ENCODE results near the gene CFAP157.

The CFAP157 gene

DNA sequence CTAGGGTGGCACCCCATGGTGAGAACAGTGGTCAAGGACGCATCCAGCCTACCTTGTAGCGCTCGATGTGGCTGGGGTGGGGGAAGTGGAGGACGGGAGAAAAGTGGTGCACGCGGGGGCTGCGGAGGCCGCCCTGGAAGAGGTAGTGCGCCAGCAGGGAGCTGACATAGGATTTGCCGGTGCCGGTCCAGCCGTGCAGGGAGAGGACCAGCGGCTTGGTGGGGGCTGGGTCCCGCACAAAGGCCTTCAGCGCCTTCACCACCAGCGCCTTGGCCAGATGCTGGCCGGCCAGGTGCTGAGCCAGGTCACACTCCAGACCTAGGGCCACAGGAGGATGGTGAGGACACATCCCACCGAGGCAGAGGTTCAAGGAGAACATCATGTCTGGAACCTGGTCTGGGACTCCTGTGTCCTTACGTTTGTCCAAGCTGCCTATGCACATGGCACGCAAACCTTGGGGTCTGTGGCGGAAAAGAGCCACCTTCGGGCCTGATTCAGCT lies 27.5 kb downstream of the CFAP157 start:
- in situ Hi-C loops (cut with MboI; ENCODE audit: low sequenced_read_pairs), result no loop called here

DNA sequence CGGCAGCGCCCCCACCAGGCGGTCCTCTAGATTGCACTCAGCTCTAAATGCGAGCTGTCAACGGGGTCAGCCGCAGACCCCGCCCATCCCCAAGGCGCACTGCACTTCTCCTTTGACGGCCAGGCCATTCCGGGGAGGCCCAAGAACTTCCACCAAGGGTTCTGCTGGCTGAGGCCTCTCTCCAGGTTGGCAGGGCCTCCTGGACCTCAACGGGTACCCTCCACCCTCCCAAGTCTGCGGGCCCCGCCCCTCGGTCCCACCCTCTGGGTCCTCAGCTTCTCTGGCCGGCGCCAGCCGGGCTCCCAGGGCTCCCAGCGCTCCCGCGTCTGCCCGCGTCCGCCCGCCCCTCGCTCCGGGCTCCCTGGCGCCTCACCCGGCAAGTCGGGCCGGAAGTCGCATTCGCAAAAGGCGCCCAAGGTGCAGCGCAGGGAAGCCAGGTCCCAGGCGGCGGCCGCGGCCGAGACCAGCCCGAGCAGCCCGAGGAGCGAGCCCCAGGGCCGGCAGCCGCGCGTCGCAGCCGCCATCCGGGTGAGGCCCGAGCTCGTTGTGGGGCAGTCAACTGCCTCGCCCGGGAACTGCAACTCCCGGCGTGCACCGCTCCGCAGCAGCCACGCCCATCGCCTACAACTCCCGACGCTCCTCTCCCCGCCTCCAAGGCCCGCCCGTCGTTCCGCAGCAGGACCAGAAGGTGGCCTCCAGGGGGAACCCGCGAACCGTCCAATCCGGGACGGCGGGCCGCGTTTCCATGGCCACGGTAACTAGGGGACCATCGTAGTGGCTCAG lies 28.1 kb downstream of the CFAP157 start, which contains the start of gene TOR2A:
TOR2A (minus strand) TSS at position 548 of the 783 bp plus-strand sequence; CDS start at position 524, 24 bp downstream.
- in situ Hi-C loops (cut with MboI; ENCODE audit: low sequenced_read_pairs), result no loop called here

GRCh38 chr9:127735530-127736185 lies 28.9 kb downstream of the CFAP157 start:
- in situ Hi-C loops (cut with MboI; ENCODE audit: low sequenced_read_pairs), result no loop called here

DNA sequence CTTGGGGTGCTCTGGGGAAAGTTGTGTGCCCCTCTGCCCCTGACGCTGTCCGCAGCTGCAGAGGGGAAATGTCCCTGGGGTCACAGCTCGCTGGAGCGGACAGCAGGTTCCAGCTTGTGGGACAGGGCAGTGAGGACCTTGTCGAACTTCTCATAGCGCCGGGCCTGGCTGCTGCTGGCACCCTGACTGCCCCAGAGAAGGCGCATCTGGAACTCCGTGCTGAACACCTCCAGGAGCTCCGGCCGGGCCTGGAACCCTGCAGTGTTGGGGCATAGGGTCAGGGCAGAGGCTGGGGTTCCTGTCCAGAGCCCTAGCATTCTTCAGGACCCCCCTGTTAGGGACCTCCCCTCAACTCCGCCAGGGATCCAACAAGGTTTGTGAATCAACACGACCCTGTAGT lies 31.9 kb downstream of the CFAP157 start:
- in situ Hi-C loops (cut with MboI; ENCODE audit: low sequenced_read_pairs), result no loop called here

DNA sequence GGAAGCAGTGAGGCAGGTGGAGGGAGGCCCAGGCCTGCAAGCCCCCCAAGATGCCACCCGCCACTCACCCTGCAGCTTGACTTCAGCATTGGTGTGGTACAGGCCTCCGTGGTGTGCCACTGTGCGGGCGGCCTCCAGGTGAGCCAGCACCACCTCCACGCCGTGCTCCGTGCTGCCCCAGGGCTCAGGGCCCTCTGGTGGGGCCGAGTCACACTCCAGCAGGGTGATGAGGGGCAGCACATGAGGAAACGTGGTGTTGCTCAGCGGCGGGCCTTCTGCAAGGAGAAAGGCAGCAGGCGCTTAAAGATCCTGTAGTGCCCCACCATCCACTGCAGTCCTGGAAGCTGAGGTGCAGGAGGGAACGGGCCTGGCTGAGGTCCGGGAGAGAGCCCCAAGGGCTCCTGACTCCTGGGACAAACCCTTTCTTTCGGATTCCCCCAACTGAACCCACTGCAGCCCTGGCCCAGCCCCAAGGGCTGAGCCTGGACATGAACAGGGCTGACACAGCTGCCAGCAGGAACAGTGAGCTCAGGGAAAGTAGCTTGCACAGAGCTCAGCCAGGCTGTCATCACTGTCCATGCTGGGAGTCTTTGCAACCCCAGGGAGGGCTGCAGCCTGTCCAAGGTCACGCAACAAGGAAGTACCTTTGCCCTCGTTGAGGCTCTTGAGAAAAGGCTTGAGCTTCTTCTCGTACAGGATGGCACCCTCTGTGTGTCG lies 33.0 kb downstream of the CFAP157 start:
- in situ Hi-C loops (cut with MboI; ENCODE audit: low sequenced_read_pairs), result no loop called here

GRCh38 chr9:127741831-127742434 lies 35.1 kb downstream of the CFAP157 start:
- in situ Hi-C loops (cut with MboI; ENCODE audit: low sequenced_read_pairs), result no loop called here

DNA sequence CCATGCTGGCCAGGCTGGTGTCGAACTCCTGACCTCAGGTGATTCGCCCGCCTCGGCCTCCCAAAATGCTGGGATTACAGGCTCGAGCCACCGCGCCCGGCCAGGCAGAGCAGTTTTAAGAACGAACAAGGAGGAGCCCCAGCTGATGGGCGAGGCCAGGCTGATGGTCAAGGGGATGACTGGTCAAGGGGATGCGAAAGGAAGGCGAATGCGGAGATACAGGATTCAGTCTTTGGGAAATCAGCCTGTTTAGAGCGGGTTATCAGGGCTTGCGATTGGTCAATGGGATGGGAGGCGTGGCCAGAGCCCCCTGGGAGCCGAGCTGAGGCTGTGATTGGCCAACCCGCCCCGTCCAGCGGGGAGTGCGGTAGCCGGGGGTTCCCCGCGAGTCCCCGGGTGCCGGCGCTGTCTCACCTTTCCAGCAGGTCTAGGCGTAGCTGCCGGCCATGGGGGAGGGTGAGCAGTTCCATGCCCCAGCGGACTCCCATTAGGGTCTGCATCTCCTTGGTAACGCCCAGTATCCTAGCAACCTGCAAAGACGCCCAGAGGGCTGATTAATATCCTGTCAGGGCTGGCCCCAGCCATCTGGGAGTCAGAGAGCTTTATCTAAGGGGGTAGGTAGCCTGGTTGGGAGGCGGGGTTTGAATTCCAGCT lies 35.8 kb downstream of the CFAP157 start:
- in situ Hi-C loops (cut with MboI; ENCODE audit: low sequenced_read_pairs), result no loop called here

- in situ Hi-C loops (cut with MboI; ENCODE audit: low sequenced_read_pairs), result no loop called here
These were observed 37.8 kb downstream of the CFAP157 start for GRCh38 chr9:127744398-127745110.

DNA sequence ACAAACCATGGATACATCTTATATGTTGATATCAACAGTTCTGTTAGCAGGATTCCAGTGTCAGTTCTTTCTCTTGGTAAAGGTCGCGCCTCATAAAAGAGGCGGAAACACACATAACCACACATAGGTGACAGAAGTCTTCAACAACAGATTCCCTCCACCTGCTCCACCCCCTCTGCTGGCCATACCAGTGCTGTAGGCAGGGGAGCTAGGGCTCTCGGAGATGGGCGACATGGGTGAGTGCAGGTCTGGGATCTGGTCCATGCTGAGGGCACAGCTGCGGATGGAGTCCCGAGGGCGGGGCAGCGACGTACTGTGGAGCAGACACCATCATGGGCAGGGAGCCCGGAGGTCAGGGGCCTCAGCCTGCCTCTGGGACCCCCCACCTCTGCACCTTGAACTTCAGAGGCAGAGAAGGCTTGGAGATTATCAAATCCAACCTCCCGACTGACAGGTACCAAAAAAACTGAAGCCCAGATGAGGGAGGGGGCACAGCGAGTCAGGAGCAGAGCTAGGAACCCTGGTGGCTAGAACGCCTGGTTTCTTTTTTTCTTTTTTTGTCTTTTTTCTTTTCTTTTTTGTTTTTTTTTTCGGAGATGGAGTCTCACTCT lies 40.3 kb downstream of the CFAP157 start:
- in situ Hi-C loops (cut with MboI; ENCODE audit: low sequenced_read_pairs), result no loop called here

- in situ Hi-C loops (cut with MboI; ENCODE audit: low sequenced_read_pairs), result no loop called here
These were observed 42.5 kb downstream of the CFAP157 start for GRCh38 chr9:127749090-127749787.

- in situ Hi-C loops (cut with MboI; ENCODE audit: low sequenced_read_pairs), result no loop called here
These were observed 44.7 kb downstream of the CFAP157 start for GRCh38 chr9:127751269-127752054.

DNA sequence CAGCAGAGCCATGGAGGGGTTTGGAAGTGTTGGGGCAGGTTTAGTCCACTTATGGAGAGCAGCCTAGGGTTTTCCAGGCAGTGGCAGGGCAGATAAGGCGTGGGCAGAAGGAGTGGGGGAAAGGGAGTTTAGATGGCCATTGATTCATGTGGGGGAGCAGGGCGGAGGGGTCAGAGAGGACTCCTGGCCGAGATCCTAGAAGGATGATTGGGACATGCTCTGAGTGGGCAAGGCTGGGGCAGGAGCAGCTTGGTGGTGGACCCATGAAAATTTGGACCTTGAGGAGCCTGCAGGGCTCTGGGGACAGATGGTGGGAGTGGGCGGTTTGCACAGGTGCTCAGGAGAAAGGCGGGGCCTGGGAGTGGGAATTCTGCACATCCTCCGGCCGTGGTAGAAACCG lies 46.4 kb downstream of the CFAP157 start:
- in situ Hi-C loops (cut with MboI; ENCODE audit: low sequenced_read_pairs), result no loop called here

- in situ Hi-C loops (cut with MboI; ENCODE audit: low sequenced_read_pairs), result no loop called here
These were observed 46.8 kb downstream of the CFAP157 start for GRCh38 chr9:127753622-127754021.

DNA sequence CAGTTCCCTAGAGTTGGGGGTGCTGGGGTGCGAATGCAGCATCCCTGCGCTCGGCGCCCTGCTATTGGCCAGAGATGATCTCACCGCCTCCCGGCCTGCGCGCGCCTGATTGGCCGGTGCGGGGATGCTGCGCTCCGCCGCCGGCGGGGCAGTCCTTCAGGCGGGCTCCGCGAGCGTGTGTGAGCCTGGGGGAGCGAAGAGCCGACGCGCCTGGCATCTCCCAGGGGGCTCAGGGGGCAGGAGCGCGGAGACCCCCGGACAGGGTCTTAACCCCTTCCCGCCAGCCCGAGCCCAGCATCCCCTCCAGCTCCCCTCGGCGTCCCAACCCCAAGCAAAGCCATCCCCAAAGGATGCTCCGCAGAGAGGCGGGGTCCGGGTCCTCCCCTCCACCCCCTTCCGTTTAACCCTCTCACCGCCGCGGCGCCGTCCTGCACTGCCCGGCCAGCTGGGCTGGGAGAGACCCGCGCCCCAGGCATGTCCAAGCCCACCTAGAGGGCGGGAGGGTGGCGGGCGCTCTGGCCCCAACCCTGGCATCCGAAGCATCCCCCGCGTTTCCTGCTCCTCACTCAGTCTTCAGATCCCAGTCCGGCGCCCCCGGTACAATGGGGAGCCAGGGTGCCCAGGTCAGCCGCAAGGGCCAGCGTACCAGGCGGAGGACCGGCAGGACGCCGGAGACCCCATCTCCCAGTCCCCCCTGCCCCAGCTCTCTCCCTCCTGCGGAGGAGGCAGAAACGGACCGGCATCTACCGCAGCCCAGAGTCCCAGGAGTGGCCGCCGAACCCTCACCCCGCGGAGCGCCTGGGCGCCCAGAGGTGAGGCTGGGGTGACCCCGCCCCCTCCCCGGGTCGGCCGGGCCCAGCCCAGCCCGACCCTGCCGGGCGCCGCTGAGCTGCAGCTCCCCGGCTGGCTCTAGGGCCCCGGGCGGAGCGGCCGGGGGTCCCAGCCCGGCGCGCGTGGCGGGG lies 47.6 kb downstream of the CFAP157 start:
- in situ Hi-C loops (cut with MboI; ENCODE audit: low sequenced_read_pairs), result no loop called here

GRCh38 chr9:127755061-127756060 lies 48.6 kb downstream of the CFAP157 start:
- in situ Hi-C loops (cut with MboI; ENCODE audit: low sequenced_read_pairs), result no loop called here

DNA sequence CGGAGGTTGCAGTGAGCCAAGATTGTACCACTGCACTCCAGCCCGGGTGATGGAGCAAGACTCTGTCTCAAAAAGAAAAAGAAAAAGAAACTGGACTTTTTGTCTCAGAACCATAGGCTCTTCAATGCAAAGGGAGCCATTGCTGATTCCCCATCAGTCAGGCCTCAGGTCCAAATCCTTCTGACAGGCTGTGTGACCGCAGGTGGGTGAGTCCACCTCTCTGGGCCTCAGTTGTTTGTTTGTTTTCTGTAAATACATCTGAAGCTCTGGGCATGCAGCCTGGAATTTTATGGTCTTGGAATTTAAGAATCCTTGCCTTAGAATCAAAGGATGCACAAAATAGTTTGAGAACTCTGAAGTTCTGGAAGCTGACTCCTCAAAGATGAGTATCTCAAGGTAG lies 49.4 kb downstream of the CFAP157 start:
- in situ Hi-C loops (cut with MboI; ENCODE audit: low sequenced_read_pairs), result no loop called here
